Measurements from ENCODE around the gene CECR2. TPM values are rescaled to one million over a fixed set of nuclear protein-coding genes. Genes with fewer than 3 reads are reported as not detected.

CECR2 gene
- total and polyA plus RNA-seq, 8 donors: 8.0 to 22.0 (median 17.1) TPM

DNA sequence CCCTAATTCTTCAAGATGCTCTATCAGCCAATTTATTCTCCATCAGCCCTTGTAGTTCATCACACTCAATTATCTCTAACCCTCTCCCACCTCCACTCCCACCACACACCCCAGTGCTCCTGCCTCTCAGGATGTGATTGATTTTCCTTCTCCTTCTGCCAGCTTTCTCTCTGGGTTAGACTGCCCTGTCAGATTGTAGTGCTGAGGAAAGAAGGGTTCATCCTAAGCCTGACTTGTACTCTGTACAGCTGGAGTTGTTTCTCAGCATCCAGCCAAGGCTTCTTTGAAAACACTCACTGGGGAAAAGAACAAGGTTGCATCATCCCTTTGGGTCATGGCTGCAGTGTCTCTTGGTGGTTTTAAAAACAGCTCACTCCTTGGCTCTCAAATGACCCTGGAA, 61.2 kb downstream of the CECR2 start:
- peak; percentile 85 for ATAC-seq
- intact Hi-C loops (cut with DNase I): no loop called here
- Histone ChIP-seq H3K36me3 (no peaks in the 10 kb centered on the region), H3K27me3 (no peaks in the 10 kb centered on the region), H3K4me3 (no peak overlapping the region), H3K4me1 (no peaks in the 10 kb centered on the region), H3K9me3 (no peaks in the 10 kb centered on the region), H3K27ac (no peak overlapping the region)
- DNase-seq: peak in 2 of 4 donors; percentile 68 to 87
- no peak for TF ChIP-seq CTCF (IDR thresholded peaks at IDR 0.05)

DNA sequence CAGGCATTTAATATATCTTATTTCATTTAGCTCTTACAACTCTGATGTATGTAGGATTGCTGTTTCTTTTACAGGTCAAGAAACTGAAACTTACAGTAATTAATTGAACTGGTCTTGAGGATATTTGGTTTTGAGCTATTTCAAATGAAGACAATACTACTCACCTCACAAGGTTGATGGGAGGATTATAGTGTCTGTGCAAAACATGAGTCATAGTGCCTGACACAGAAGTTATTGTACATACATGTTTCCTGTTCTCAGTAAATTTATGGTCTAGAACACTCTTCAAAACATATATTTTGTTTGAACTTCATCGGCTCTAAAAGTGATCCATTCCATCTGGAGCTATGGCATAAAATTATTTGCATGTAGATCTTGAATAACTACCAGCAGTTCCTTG, 61.9 kb downstream of the CECR2 start:
- peaks cover 0 to 5% of the 10 kb centered on the region in 2 donors for H3K4me1 ChIP-seq
- intact Hi-C loops (cut with DNase I): no loop called here
- H3K27me3 ChIP-seq: no peaks in the 10 kb centered on the region
- TF ChIP-seq CTCF (IDR thresholded peaks at IDR 0.05): no peak
- ATAC-seq (no peak), DNase-seq (no peak)
- no peaks in the 10 kb centered on the region for H3K36me3 ChIP-seq
- H3K27ac ChIP-seq: no peak overlapping the region
- H3K4me3 ChIP-seq: no peak overlapping the region
- no peaks in the 10 kb centered on the region for H3K9me3 ChIP-seq

- DNase-seq (no peak), ATAC-seq (no peak)
- TF ChIP-seq CTCF (IDR thresholded peaks at IDR 0.05): no peak
- Histone ChIP-seq H3K27ac (no peak overlapping the region), H3K27me3 (no peaks in the 10 kb centered on the region), H3K4me1 (peaks cover 0 to 16% of the 10 kb centered on the region in 2 donors), H3K4me3 (no peak overlapping the region), H3K9me3 (no peaks in the 10 kb centered on the region), H3K36me3 (no peaks in the 10 kb centered on the region)
- intact Hi-C loops (cut with DNase I): no loop called here
Observed at GRCh38 chr22:17434856-17435255, 65.6 kb downstream of the CECR2 start.

DNA sequence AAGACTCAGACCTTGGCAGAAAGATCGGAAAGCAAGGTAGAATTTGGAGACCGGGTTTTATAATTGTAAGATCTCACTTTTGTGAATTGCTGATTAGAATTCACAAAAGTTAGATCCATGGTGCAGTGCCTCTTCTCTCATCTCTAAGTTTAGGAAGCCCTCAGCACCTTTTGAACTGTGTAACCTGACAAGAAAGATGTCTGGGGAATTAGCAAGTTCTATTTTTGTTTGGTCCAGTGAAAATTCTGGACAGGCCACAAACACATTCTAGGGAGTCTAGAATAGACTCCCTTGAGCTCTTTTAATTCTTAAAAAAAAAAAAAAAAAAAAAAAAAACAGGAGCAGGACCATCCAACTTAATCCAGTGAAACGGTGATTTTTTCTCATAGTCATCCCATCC, 66.1 kb downstream of the CECR2 start:
- Histone ChIP-seq H3K27ac (no peak overlapping the region), H3K9me3 (no peaks in the 10 kb centered on the region), H3K4me3 (no peak overlapping the region), H3K4me1 (peaks cover 0 to 16% of the 10 kb centered on the region in 2 donors), H3K27me3 (no peaks in the 10 kb centered on the region), H3K36me3 (no peaks in the 10 kb centered on the region)
- no peak for DNase-seq
- TF ChIP-seq CTCF (IDR thresholded peaks at IDR 0.05): no peak
- intact Hi-C loops (cut with DNase I): no loop called here
- ATAC-seq: no peak

GRCh38 chr22:17436382-17436980, 67.2 kb downstream of the CECR2 start:
- TF ChIP-seq CTCF (IDR thresholded peaks at IDR 0.05): no peak
- no peak overlapping the region for H3K4me3 ChIP-seq
- H3K4me1 ChIP-seq: peaks cover 0 to 16% of the 10 kb centered on the region in 2 donors
- H3K27ac ChIP-seq: peak overlapping the region in 1 of 2 donors; percentile 58
- intact Hi-C loops (cut with DNase I): no loop called here
- peak; percentile 86 for ATAC-seq
- no peaks in the 10 kb centered on the region for H3K36me3 ChIP-seq
- DNase-seq: peak in 3 of 4 donors; percentile 41 to 72 (median 49)
- no peaks in the 10 kb centered on the region for H3K27me3 ChIP-seq
- H3K9me3 ChIP-seq: no peaks in the 10 kb centered on the region

All from left lung (tissue), 10 donors.